ENCODE data around the gene CIAO2A.
A peak's percentile ranks its signal among the peaks of the same experiment; 100 is the strongest.
"Not testable (repeated sequence)": the region's sequence is repeated elsewhere in the genome, so short reads cannot be mapped to it uniquely, and the experiment has no call there.

CIAO2A gene

DNA sequence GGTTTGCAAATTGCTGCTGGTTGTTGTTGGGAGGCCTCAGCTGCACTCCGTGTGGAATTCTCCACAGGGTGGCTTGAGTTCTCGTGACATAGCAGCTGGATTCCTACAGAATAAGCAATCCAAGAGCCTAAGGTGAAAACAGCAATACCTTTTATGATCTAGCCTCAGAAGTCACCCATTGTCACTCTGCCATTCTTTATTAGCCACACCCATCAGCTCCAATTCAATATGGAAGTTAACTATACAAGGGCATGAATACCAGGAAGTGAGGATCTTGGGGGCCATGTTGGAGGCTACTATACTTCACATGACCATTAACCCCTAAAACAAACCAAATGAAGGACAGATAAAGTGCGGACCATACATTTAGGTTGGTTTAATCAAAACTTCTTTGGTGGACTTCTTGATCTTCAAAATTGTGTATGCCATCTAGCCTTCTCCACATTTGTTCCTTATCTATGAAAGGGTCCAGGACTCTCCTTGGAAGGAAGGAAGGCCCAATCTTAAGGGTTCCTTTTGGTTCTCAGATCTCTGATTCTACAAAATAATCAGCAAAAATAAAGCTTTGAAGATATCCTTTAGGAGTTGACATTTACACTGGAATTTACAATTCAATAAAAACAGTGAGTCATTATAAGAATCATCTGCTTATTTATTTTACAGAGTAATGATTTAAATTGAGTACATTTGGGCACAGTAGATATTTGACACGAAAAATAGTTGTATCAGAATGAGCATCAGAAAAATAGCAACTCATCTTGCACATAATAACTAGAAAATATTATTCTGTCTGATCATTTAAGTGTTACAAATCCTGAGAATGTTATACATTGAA, 21.5 kb downstream of the CIAO2A start:
- no peak for DNase-seq (ENCODE audit: low read depth)

DNA sequence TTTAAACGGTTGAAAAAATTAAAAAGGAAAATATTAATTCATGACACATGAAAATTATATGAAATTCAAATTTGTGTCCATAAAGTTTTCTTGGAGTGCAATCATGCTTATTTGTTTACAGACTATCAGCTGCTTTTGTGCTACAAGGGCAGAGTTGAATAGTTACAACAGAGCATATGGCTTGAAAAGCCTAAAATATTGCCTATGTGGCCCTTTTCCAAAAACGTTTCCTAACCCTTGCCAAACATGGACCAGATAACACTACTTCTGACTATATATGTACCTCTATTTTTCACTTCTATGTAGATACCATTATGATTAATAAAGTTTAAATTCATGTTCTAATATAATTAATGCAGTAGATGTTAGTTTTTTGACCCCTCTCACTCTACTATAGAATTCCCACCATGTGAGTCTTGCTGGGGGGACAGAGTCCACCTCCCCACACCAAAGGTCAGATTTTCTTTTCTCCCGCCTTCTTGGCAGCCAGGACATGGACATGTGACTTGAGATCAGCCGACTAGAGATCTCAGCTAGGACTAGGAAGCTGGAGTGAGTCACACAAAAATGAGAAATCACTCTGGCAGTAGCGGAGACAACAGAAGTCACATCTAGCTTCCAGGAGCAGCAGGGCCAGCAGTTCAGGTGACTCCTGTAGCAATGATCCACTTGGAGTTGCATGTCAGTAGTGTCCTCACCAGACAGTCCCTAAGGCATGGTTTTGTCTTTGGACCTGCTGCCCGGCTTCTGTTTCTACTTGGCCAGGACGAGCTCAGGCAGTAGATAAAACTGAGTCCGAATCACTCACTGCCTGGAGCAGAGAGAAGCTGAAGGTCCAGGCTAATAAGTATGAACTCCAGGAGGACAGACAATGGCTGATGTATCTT, 22.4 kb downstream of the CIAO2A start:
- DNase-seq (ENCODE audit: low read depth) = no peak

DNA sequence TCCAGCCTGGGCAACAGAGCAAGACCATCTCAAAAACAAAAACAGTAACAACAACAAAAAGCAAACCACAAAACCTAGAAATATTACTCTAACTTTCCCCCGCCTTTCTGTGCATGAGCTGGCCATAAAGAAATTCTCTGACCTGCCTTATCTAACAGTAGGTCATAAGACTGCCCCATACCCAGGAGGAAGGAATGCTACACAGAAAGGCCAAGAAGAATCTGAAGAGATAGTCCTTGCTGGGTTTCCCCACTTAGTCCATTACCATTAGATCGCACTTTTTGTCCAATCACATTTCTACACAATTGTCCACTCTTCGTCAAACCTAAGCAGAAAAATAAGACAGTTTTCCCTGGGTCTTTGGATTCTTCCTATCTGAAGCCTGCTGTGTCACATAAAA, 23.5 kb downstream of the CIAO2A start:
- no peak for DNase-seq (ENCODE audit: low read depth)

DNA sequence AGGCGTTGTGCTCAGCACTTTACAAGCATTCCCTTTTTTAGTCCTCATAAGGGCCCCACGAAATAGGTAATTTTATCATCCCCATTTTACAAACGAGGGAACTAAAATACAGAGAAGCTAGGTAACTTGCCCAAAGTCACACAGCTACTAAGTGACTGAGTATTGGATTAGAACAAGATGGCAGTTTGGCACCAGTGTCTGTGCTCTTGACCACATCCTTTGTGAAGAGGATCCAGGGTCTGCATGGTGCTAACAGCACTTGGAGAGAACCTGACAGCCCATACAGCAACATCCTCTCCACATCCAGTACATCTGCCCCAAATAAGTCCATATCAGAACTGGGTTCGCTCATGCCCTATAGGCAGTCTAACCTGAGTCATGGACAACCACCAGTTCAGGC, 25.5 kb downstream of the CIAO2A start:
- no peak for DNase-seq (ENCODE audit: low read depth)

DNA sequence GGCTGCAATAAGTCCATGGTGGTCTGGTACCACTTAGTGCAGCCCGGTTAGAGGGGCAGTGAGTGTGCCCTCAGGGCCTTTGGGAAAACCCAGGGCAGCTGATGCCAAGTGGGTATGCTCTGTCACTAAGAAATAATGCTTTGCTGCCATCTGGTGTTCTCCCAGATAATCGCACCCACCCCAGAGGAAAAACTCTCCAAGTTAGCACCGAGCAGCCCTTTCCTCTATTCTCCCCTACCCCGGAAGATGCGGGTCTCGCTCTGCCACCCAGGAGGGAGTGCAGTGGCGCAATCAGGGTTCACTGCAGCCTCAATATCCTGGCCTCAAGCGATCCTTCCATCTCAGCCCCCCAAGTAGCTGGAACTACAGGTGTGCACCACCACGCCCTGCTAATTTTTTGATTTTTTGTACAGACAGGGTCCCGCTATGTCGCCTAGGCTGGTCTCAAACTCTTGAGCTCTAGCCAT, 26.0 kb downstream of the CIAO2A start:
- peak; percentile 49 for DNase-seq (ENCODE audit: low read depth)

DNA sequence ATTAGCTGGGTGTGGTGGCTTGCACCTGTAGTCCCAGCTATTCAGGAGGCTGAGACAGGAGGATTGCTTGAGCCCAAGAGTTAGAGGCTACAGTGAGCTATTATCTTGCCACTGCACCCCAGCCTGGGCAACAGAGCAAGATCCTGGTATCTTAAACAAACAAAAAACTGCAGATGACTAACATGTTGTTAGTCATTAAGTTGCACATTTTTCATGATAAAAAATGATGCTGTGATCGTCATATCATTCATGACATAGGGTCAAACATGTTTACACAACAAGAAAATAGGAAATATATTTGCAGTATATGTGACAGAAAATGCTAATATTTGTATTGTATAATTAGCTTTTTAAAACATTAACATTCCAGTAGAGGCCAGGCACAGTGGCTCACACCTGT, 27.2 kb downstream of the CIAO2A start:
- no peak for DNase-seq (ENCODE audit: low read depth)

DNA sequence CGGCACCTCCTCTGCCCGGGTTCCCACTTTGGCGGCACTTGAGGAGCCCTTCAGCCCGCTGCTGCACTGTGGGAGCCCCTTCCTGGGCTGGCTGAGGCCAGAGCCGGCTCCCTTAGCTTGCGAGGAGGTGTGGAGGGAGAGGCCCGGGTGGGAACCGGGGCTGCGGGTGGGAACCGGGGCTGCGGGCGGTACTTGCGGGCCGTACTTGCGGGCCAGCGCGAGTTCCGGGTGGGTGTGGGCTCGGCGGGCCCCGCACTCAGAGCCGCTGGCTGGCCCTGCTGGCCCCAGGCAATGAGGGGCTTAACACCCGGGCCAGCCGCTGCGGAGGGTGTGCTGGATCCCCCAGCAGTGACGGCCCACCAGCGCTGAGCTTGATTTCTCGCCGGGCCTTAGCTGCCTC, 32.9 kb downstream of the CIAO2A start:
- no peak for DNase-seq (ENCODE audit: low read depth)

DNA sequence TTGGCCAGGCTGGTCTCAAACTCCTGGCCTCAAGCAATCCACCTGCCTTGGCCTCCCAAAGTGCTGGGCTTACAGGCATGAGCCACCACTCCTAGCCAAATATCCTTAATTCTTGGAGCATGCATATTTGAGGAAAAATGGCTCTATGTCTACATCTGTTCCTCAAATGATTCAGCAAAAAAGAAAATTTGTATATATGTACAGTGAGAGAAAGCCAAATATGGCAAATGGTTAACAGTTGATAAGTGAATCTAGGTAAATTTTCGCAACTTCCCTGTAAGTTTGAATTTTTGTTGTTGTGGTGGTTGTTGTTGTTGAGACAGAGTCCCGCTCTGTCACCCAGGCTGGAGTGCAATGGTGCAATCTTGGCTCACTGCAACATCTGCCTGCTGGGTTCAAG, 34.5 kb downstream of the CIAO2A start:
- DNase-seq (ENCODE audit: low read depth) = not testable (repeated sequence)

DNA sequence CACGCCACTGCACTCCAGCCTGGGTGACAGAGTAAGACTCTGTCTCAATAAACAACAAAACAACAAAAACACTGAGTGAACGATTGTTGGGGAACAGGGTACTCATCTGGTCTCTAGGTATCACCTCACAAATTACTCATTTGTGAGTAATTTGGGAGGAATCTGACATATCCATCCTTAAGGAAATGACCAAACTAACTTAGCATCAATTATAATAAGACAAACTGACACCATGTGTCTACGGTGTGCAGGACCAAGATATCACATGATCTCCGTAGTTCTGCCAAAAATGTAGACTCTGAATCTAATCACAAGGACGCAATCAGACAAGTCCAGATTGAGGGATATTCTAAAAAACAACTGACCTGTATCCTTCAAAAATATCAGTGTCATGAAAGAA, 35.4 kb downstream of the CIAO2A start:
- DNase-seq (ENCODE audit: low read depth) = no peak

DNA sequence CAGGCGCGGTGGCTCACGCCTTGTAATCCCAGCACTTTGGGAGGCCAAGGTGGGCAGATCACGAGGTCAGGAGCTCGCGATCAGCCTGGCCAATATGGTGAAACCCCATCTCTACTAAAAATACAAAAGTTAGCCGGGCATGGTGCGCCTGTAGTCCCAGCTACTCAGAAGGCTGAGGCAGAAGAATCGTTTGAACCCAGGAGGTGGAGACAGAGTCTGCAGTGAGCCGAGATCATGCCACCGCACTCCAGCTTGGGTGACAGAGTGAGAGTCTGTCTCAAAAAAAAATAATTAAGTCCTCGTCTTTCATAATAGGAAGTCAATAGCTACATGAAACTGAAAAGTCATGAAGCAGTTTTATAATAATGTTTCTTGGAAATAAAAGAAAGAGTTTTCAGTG, 40.0 kb downstream of the CIAO2A start:
- DNase-seq (ENCODE audit: low read depth) = not testable (repeated sequence)

DNA sequence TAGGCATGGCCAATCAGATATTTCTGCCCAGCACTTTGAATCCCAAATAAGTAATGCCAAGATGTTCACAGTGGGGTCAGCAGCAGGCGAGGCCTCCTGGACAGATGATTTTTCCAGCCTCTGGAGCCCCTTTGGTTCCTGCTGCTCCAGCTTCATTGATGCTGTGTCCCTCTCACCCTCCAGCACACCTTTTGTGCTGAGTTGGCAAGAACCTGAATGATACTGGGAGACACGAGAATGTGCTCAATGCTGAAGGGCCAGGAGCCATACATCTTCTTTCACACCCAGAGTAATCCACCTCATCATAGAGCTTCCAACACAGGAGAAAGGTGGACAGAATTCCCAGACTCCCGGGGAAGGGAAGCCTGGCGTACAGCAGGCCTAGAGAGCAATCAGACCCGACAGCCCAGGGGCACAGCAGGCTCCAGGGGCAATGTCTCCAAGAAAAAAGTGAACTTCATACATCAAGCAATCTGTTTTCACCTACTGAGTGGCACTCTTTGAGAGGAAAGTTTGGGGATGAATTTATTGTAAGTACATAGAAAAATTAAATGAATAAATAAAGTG, 40.6 kb downstream of the CIAO2A start:
- no peak for DNase-seq (ENCODE audit: low read depth)

DNA sequence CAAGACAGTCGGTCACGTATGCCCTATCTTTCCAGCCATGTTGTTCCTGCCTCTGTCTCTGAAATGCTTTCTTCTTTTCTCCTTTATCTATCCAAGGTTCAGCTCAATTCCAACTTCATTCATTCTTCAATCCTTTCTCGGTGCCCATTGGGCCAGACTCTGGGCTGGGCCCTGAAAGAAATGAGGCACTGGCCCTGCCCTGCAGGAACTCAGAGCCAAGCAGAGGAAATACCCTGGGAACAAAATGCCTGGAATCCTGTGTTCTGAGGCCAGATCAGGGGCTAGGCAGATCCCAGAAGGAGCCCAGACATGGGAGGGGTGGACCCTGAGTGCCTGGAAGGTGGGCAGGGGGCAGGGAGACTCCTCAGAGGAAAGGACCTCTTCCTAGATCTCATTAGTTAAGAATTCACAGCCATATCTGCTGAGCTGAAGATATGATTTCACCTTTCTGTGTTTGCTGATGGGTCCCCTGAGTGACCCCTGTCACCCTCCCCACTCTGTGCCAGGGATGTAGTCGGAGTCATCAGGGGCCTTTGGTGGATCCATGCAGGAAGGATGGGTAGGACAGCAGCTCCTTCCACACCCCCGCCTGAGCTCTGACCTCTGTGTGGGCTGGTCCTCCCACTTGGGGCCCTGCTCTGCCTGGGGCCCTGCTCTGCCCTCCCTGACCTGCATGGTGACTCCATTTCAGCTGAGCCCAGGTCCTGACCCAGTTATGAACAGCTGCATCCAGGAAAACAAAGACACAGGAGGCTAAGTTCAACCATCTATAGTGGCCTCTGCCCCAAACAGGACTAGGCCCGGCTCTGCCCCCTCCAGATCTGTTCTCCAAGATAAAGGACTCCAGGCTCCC, 42.0 kb downstream of the CIAO2A start:
- DNase-seq (ENCODE audit: low read depth) = no peak

DNA sequence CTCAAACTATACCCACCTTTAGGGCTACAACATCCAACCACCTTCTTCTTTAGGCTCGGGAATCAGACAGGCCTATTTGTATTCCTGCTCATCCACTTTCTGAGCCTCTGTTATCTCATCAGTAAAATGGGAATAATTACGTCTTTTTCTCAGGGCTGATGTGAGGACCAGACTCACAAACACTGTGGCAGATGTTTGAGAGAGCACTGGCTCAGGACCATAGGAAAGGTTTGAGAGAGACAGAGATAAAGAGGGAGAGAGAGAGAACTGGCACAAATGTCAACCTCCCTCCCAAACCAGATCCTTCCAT, 42.6 kb downstream of the CIAO2A start:
- no peak for DNase-seq (ENCODE audit: low read depth)

DNA sequence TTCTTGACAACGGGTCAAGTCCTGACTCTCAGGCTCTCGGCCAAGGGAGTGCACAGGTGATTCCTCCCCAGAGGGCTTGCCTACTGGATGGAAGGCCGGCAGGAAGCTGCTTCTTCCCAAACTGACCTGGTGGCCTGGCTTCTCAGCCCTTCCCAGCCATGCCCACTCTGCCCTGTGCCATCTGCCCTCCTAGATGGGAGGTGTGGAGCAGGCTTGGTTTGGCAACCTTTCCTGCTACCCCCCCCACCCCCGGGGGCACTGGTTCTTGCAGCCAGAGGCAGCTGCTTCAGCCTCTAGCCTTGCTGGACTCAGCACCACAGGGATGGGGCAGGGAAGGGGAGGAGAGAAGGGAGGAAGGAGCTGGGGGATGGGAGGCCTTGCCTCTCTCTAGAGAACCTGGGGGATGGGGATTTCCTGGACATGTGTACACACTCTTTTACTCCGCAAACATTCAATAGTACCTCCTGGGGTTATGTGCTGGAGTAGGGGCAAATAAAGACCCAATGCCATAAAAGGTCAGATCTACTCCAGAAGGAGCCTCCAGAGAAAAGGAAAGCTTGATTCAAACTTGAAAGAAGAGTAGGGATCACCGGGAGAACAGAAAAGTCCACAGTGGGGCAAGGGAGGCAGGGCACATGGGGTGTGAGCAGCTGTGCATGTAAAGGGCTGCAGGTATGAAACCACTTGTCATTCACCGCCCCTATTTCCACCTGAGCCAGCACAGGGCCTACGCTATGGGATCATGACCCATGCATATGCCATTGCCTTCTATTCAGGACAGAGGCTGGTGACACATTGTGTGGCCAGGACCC, 43.2 kb downstream of the CIAO2A start:
- no peak for DNase-seq (ENCODE audit: low read depth)

DNA sequence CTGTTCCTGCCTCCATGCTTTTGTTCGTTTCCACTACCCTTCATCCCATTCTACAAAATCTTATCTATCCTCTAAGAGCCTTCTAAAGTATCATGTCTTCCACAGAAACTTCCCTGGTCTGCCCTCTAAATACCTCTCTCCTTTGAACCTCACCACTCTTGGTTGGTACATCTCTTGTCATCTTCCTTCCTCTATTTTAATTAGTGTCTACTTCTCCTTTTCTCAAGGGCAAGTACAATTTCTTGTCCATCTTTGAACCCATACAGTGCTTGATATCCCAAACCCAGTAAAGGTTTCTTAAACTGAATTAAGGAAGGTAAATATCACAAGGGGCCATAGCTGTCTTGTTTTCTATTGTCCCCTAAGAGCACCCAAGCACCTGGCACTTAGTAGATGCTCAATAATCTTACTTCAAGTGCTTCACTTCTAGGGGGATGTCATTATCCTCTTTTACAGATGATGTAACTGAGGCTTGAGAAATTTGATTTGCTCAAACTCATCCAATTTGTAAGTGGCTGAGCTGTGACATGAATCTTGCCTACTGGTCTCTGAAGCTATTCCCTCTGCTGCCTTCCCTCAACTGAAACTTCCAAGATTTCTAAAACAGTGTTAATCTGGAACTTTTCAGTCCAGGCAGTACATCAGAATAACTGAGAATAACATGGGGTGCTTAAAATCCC, 44.7 kb downstream of the CIAO2A start:
- DNase-seq (ENCODE audit: low read depth) = no peak

DNA sequence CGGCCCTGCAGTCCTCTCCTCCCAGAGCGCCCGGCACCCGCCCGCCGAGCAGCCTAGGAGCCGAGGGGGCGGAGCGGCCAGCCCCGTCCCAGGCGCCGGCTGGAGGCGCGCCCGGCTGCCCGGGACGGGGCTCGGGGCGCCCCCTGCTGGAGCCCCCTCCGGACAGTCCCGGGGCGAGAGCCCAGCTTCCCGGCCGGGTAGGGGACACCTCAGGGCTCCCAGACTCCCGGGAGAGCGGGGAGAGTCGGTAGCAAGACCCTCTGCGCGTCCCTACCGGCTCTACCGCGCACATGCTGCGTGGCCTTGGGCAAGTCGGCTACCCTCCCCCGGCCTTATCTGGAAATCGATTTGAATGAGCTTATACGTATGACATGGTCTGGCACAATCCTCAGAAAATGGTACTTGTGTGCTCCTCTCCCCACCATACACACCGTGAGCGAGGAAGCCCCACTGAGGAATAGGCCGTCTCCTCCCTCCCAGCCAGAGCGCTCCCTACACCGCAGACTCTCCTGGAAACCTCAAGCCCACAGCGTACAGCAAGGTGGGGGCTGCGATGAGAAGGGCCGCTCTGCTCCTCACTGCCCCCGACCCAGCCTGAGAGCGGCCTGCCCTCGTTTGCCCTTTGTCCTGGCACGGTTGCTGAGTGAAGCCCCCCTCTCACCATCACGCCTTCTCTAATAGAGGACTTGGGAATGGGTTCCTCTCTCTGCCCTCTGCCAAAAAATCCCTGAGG, 47.1 kb downstream of the CIAO2A start, which contains the start of gene DAPK2:
DAPK2 (minus strand) TSS at position 65 of the 733 bp plus-strand sequence. CDS start 6,224 bp downstream, outside the sequence.
- peak; percentile 71 for DNase-seq (ENCODE audit: low read depth)

DNA sequence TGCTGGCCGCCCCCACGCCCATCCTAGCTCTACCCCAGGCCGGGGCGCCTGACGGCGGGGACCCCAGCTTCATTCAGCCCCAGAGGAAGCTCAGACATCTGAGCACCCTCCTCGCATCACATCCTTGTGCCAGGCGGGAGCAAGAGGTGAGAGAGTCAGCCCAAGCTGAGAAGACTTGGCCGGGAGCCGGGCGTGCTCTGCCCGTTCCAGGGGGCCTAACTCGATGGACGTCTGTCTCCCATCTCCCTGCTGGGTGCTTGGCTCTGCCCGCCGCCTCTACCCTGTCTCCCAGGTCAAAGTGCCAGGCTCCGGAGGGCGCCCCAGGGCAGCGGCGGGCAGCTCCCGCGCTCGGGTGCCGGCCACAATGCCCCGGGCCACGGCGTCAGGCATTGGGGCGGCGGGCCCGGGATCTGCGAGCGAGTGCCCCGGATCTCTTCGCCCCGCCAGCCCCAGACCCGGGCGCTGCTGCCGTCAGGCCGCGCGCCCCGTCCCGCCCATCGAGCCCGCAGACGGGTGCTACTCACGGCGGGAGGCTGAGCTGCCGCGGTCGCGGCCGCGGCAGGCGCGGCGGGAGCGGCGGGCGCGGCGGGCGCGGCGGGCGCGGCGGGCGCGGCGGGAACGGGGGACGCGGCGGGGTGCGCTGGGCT, 47.7 kb downstream of the CIAO2A start:
- no peak for DNase-seq (ENCODE audit: low read depth)

DNA sequence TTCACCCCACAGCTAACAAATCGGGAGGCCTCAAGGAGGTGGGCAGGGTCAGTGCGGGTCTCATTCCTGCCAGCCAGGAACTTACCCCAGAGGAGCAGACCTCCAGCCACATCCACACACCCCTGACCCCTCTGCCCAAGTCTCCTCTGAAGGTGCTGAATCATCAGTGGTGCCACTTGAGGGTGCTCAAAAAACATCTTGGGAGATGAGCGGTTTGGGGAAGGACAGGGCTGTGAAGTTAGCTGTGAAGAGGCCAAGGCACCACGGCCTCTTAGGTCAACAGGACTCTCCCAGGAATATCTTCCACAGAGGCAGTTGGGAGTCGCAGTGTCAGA, 48.6 kb downstream of the CIAO2A start:
- DNase-seq (ENCODE audit: low read depth) = no peak

Measured in activated T-cell treated with anti-CD3 and anti-CD28 coated beads for 48 hours (primary cell).